NB4 (cell line): ENCODE data around the gene LRRC1.

Experiments
- TF ChIP-seq, protein P1 (sequence below): IDR thresholded peaks from one replicate; pipeline ENCODE4 v1.5.1; 2012; ENCODE audit warnings: low read depth, low read length
- TF ChIP-seq, protein P2 (sequence below): IDR thresholded peaks from 2 replicates; pipeline ENCODE4 v1.6.1; 2011; ENCODE audit warnings: low read depth, low read length

DNA sequence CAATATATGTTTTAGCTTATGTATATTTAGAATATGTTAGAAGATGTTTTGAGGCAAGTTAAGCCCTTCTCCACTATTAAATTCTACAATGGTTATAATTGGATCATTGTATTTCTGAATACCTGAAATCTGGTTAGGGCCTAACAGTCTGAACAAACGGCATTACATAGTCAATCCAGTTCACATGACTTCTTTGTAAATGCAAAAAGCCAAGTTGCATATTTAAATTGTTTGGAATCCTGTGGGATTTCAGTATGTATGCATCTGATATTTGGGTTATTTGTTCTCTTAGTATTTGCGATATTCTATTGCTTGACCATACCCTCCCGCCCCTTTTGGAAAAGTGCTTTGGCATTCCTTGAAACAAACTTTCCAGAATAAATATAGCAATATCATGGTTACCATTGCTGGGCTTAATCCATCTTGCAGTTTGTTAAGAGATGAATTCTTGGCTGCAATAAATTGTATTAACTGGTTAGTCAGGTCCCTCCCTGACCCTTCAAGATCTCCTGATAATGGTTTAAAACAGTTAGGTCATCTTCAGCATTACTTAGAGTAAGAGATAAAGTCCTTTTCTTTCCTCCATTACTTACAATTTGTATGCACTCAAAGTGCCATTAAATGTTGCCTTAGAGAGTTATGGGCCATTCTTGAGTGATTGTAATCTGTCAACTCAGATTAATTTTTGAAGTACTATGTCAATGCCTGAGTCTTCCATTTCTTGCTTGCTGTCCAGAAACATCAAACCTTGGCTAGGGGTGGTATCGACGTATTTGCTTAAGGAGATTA lies 36.5 kb downstream of the LRRC1 start:
- TF ChIP-seq, protein P1, sequence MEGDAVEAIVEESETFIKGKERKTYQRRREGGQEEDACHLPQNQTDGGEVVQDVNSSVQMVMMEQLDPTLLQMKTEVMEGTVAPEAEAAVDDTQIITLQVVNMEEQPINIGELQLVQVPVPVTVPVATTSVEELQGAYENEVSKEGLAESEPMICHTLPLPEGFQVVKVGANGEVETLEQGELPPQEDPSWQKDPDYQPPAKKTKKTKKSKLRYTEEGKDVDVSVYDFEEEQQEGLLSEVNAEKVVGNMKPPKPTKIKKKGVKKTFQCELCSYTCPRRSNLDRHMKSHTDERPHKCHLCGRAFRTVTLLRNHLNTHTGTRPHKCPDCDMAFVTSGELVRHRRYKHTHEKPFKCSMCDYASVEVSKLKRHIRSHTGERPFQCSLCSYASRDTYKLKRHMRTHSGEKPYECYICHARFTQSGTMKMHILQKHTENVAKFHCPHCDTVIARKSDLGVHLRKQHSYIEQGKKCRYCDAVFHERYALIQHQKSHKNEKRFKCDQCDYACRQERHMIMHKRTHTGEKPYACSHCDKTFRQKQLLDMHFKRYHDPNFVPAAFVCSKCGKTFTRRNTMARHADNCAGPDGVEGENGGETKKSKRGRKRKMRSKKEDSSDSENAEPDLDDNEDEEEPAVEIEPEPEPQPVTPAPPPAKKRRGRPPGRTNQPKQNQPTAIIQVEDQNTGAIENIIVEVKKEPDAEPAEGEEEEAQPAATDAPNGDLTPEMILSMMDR = no peak
- TF ChIP-seq, protein P2, sequence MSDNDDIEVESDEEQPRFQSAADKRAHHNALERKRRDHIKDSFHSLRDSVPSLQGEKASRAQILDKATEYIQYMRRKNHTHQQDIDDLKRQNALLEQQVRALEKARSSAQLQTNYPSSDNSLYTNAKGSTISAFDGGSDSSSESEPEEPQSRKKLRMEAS = no peak
